Loucy (cell line): Measurements from ENCODE around the gene ALG12.

Source experiments
- EZH2phosphoT487 ChIP-seq: fragments of 200-600 bp; IDR thresholded peaks from 2 replicates; pipeline ENCODE4 v1.6.1; 2018; ENCODE audit warnings: antibody characterized with exemption, mild to moderate bottlenecking, moderate library complexity, borderline replicate concordance
- TF ChIP-seq, protein P1 (sequence below): fragments of 200-600 bp; sonication (generic); conservative IDR thresholded peaks from 2 replicates; pipeline ENCODE4 v1.5.1; 2014; ENCODE audit warnings: mild to moderate bottlenecking, antibody characterized with exemption, low read length

- TF ChIP-seq, protein P1, sequence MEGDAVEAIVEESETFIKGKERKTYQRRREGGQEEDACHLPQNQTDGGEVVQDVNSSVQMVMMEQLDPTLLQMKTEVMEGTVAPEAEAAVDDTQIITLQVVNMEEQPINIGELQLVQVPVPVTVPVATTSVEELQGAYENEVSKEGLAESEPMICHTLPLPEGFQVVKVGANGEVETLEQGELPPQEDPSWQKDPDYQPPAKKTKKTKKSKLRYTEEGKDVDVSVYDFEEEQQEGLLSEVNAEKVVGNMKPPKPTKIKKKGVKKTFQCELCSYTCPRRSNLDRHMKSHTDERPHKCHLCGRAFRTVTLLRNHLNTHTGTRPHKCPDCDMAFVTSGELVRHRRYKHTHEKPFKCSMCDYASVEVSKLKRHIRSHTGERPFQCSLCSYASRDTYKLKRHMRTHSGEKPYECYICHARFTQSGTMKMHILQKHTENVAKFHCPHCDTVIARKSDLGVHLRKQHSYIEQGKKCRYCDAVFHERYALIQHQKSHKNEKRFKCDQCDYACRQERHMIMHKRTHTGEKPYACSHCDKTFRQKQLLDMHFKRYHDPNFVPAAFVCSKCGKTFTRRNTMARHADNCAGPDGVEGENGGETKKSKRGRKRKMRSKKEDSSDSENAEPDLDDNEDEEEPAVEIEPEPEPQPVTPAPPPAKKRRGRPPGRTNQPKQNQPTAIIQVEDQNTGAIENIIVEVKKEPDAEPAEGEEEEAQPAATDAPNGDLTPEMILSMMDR: no peak
- TF ChIP-seq EZH2phosphoT487: no peak
These were observed 10.4 kb downstream of the ALG12 start for GRCh38 chr22:49907807-49908206.
